Measurements from ENCODE around the gene KLHL8.

- no peak for TF ChIP-seq POLR2AphosphoS5 (IDR thresholded peaks at IDR 0.05; ENCODE audit: low read depth, low read length)
- no peak for TF ChIP-seq REST (IDR thresholded peaks at IDR 0.05; ENCODE audit: low read depth)
- TF ChIP-seq CTCF (IDR thresholded peaks at IDR 0.05 in 2 of 3, conservative IDR thresholded peaks at IDR 0.05 in 1 of 3; ENCODE audit: borderline replicate concordance in 1 of 3, insufficient read depth in 1 of 3, low read depth in 2 of 3, low read length in 2 of 3) = no peak
- TF ChIP-seq ZNF274 (IDR thresholded peaks at IDR 0.05; ENCODE audit: low read depth, low read length) = no peak
- no peak for TF ChIP-seq SP1 (IDR thresholded peaks at IDR 0.05; ENCODE audit: low read depth)
Observed at GRCh38 chr4:87258677-87259076, 38.3 kb upstream of the KLHL8 start.

Measured in HCT116 (cell line).